ENCODE results near the gene CADM2. TPM values are rescaled to one million over a fixed set of nuclear protein-coding genes. Genes with fewer than 3 reads are reported as not detected.

Gene CADM2
- total RNA-seq, 1 donor from 2014 or later = 0.20 TPM

GRCh38 chr3:85781806-85782205 is 823.0 kb downstream of the CADM2 start:
- peak in 1 of 2 donors; percentile 17 for DNase-seq (ENCODE audit: low read depth in 2 of 2)

GRCh38 chr3:85783291-85783690 is 824.5 kb downstream of the CADM2 start:
- peak in 1 of 2 donors; percentile 5 for DNase-seq (ENCODE audit: low read depth in 2 of 2)

- peak in 1 of 2 donors; percentile 11 for DNase-seq (ENCODE audit: low read depth in 2 of 2)
Observed at GRCh38 chr3:85785766-85786165, 827.0 kb downstream of the CADM2 start.

GRCh38 chr3:85790445-85791030 is 831.7 kb downstream of the CADM2 start:
- DNase-seq (ENCODE audit: low read depth in 2 of 2) = no peak

- DNase-seq (ENCODE audit: low read depth in 2 of 2) = no peak
Observed at GRCh38 chr3:85796140-85796539, 837.4 kb downstream of the CADM2 start.

GRCh38 chr3:85800676-85801075 is 841.9 kb downstream of the CADM2 start:
- no peak for DNase-seq (ENCODE audit: low read depth in 2 of 2)

- no peak for DNase-seq (ENCODE audit: low read depth in 2 of 2)
Observed at GRCh38 chr3:85801955-85802354, 843.2 kb downstream of the CADM2 start.

GRCh38 chr3:85808755-85809154 is 850.0 kb downstream of the CADM2 start:
- no peak for DNase-seq (ENCODE audit: low read depth in 2 of 2)

- DNase-seq (ENCODE audit: low read depth in 2 of 2) = peak; percentile 1 to 4
Observed at GRCh38 chr3:85821130-85821756, 862.5 kb downstream of the CADM2 start.

- no peak for DNase-seq (ENCODE audit: low read depth in 2 of 2)
Observed at GRCh38 chr3:85835857-85836440, 877.2 kb downstream of the CADM2 start.

GRCh38 chr3:85837402-85837801 is 878.6 kb downstream of the CADM2 start:
- DNase-seq (ENCODE audit: low read depth in 2 of 2) = no peak

GRCh38 chr3:85838921-85839320 is 880.1 kb downstream of the CADM2 start:
- no peak for DNase-seq (ENCODE audit: low read depth in 2 of 2)

- no peak for DNase-seq (ENCODE audit: low read depth in 2 of 2)
Observed at GRCh38 chr3:85842081-85842480, 883.3 kb downstream of the CADM2 start.

- no peak for DNase-seq (ENCODE audit: low read depth in 2 of 2)
Observed at GRCh38 chr3:85846940-85847339, 888.2 kb downstream of the CADM2 start.

GRCh38 chr3:85851071-85851470 is 892.3 kb downstream of the CADM2 start:
- DNase-seq (ENCODE audit: low read depth in 2 of 2) = no peak

GRCh38 chr3:85853805-85854204 is 895.0 kb downstream of the CADM2 start:
- DNase-seq (ENCODE audit: low read depth in 2 of 2) = no peak

- DNase-seq (ENCODE audit: low read depth in 2 of 2) = no peak
Observed at GRCh38 chr3:85862893-85863455, 904.2 kb downstream of the CADM2 start.

- no peak for DNase-seq (ENCODE audit: low read depth in 2 of 2)
Observed at GRCh38 chr3:85864896-85865295, 906.1 kb downstream of the CADM2 start.

GRCh38 chr3:85867072-85867471 is 908.3 kb downstream of the CADM2 start:
- DNase-seq (ENCODE audit: low read depth in 2 of 2) = no peak

- DNase-seq (ENCODE audit: low read depth in 2 of 2) = no peak
Observed at GRCh38 chr3:85875589-85875988, 916.8 kb downstream of the CADM2 start.

GRCh38 chr3:85877631-85878030 is 918.8 kb downstream of the CADM2 start:
- no peak for DNase-seq (ENCODE audit: low read depth in 2 of 2)

GRCh38 chr3:85881833-85882393 is 923.1 kb downstream of the CADM2 start:
- DNase-seq (ENCODE audit: low read depth in 2 of 2) = no peak

Measured in lung microvascular endothelial cell (primary cell).